DMS114 treated with DMSO at 0.1 percent for 48 hours (cell line): ENCODE data around the gene TOR3A.
"Not testable (repeated sequence)": the region's sequence is repeated elsewhere in the genome, so short reads cannot be mapped to it uniquely, and the experiment has no call there.

Experiments used
- DNase-seq: peaks from one replicate; lab custom pipeline; 2025; ENCODE audit not compliant: unreplicated experiment; lab: John Stamatoyannopoulos, UW

TOR3A gene, protein sequence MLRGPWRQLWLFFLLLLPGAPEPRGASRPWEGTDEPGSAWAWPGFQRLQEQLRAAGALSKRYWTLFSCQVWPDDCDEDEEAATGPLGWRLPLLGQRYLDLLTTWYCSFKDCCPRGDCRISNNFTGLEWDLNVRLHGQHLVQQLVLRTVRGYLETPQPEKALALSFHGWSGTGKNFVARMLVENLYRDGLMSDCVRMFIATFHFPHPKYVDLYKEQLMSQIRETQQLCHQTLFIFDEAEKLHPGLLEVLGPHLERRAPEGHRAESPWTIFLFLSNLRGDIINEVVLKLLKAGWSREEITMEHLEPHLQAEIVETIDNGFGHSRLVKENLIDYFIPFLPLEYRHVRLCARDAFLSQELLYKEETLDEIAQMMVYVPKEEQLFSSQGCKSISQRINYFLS

DNA sequence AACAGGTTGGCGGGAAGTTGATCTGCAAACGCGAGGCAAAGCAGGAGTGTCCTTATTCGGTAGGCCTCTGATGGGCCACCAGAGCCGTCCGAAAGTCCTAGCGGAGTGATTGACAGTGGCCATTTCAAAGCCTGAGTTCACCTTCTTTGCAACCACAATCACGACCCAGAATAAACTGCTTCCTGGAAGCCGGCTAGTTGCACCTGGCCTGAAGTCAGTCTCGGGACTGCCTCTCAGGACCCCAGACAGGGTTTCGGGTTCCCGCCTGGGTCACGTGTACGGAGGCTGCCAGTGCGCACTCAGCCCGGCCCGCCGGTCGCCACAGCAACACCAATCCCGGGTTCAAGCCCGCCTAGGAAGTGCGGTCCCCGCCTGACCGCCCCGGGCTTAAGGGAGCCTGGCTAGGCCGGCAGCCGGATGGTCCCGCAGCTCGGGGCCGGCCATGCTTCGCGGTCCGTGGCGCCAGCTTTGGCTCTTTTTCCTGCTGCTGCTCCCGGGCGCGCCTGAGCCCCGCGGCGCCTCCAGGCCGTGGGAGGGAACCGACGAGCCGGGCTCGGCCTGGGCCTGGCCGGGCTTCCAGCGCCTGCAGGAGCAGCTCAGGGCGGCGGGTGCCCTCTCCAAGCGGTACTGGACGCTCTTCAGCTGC lies at the start of gene TOR3A:
TSS of gene TOR3A (plus strand) at position 384 of the 646 bp plus-strand sequence. CDS start at position 443, 59 bp downstream.
- peak; percentile 83 for DNase-seq

DNA sequence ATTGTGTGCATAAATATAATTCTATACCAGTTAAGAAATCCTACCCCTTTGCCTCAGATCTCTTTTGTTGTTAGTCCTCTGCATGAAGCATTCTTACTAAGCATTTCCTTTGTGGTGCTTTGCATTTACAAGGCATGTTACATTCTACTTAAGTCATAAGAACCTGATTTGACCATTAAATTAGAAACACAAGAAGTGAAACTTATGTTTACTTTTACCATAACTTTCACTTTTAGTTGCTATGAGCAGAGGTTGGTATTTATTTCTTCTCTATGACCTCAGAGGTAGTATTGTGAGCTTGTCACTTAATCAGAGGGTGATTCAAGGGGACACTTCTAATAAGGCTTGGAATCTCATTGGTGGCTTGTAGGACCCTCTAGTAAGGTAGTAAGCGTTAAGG lies 47.1 kb upstream of the TOR3A start:
- no peak for DNase-seq

DNA sequence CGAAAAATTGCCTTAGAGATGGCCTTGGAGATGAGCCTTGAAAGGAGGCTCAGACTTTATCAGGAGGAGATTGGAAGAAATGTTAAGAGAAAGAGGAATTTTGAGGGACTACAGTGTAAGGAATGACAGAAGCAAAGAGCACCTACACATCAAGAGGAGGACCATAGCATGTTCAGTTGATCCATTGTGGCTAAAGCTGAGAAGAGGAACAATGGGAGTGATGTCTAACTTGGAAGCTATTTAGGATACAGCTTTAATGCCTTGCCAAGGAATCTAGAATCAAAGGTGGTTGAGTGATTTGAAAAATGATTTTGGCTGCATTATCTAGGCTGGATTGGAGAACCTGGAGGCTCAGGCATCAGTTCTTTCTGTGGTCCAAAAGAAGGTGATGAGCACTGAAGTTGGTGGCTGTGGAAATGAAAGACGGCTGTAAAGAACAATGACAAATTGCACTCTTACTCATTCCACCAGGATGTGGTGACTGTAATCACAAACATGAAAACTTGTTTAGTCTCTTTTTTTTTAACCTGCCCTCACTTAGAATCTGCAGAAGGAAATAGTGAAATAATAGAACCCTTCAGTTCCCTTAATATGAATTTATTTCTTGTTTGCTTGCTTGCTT lies 44.9 kb upstream of the TOR3A start:
- no peak for DNase-seq

DNA sequence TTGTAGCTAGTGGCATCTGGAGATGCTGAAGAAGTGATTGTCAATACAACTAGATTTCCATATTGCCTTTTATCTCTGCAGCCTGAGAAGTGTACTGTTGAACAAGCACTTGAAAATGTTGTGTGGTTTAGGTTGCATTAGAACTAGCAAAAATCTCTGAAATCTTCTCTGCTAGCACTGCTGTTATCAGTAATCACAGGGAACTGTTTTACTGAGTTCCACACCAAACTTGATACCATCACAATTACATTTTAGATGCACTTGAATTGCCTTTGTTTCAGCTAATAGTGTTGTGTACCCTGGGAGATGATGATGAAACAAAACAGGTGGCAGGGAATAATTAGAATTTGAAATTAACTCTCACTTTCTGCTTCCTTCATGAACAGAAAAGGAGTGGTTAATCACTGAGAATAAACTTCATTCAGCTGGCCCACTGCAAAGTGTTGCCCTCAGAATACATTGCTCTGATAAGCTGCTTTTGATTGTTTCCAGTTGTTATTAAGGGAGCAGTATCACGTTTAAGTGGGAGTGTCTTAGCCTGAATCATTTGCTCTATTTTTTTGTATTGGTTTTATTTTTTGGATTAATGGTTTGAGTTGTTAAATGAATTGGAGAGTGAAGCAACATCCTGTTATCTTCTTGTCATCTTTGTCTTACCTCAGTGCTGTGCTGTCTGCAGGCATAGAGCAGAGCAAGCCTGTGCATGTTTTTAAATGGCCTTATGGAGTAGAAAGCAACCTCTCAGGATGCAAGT lies 43.2 kb upstream of the TOR3A start:
- DNase-seq: no peak

DNA sequence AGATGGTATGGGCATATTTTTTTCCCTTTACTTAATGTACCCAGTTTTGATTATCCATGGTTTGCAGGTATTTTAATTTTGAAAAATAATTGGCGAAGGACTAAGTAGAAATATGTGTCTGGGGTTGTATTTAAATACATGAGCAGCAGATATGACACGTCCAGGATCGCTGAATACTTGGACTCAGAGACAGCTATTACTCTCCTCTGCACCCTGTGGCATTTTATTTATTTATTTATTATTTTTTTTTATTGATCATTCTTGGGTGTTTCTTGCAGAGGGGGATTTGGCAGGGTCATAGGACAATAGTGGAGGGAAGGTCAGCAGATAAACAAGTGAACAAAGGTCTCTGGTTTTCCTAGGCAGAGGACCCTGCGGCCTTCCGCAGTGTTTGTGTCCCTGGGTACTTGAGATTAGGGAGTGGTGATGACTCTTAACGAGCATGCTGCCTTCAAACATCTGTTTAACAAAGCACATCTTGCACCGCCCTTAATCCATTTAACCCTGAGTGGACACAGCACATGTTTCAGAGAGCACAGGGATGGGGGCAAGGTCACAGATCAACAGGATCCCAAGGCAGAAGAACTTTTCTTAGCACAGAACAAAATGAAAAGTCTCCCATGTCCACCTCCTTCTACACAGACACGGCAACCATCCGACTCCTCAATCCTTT lies 42.2 kb upstream of the TOR3A start:
- not testable (repeated sequence) for DNase-seq

DNA sequence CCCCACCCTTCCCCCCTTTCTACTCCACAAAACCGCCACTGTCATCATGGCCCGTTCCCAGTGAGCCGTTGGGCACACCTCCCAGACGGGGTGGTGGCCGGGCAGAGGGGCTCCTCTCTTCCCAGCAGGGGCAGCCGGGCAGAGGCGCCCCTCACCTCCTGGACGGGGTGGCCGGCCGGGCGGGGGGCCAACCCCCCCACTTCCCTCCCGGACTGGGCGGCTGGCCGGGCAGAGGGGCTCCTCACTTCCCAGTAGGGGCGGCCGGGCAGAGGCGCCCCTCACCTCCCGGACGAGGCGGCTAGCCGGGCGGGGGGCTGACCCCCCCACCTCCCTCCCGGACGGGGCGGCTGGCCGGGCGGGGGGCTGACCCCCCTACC lies 41.7 kb upstream of the TOR3A start:
- DNase-seq: not testable (repeated sequence)

DNA sequence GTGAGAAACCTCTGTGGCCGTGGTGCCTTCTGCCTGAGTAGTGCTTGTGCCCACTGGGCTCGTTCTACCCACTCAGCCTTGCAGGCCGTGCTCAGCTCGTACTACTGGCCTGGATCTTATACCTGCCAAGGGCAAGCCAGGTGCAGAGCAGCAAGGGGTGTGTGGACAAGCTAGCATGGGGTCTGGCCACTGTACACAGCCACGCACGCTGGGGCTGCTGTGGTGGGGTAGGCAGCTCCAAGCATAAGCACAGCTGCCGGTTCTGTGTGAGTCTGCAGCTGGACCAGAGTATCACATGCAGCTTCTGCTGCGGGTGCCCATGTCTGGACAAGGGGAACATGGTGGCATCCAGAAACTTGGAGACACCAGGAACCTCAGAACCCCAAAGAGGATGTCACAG lies 39.8 kb upstream of the TOR3A start:
- DNase-seq: no peak

DNA sequence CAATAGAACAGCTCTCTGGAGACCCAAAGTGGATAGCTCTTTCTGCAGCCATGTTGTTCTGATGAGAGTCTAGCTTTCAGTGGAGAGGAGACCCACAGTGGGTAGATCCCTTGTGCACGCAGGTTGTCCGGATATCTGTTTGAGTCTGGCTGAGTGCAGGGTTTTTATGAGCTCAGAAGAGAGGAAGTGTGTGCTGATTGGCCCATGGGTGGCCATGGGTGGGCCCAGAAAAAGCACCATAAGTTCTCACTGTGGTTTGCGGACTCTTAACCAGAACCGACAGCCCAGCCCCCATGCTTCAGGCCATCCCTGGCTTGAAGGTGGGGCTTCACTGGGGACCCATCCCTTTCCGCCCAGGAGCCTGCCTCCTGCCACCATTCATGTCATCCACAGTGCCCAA lies 39.2 kb upstream of the TOR3A start:
- DNase-seq: no peak

DNA sequence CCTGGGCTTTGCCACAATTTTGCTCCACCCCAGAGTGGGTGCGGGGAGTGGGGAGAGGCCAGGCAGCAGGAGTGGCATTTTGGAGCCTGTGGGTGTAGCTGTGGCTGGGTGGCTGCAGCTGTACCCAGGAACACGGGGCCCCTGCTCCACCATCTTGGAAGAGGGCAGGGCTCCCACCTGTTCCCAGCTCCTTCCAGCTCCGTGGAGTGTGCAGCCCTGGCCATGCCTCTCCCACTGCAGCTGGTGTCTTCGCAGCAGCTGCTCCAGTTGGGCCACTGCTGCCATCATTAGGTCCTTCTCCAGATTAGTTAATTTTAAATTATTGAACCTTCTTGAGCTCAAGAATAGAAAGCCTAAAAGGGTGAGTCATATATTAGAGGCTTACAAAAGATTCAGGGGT lies 38.6 kb upstream of the TOR3A start:
- no peak for DNase-seq

DNA sequence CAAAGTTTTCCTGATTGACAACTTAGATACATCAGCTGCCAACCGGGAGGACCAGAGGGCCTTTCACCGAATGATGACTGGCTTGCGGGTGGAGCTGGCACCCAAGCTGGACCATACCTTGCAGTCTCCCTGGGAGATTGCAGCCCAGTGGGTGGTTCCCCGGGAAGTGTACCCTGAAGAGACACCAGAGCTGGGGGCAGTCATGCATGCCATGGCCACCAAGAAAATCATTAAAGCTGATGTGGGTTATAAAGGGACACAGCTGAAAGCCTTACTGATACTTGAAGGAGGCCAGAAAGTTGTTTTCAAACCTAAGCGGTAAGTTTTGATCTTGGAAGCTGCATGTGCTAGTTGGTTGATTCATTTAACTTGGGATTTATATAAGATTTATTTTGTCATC lies 38.0 kb upstream of the TOR3A start:
- DNase-seq: no peak

DNA sequence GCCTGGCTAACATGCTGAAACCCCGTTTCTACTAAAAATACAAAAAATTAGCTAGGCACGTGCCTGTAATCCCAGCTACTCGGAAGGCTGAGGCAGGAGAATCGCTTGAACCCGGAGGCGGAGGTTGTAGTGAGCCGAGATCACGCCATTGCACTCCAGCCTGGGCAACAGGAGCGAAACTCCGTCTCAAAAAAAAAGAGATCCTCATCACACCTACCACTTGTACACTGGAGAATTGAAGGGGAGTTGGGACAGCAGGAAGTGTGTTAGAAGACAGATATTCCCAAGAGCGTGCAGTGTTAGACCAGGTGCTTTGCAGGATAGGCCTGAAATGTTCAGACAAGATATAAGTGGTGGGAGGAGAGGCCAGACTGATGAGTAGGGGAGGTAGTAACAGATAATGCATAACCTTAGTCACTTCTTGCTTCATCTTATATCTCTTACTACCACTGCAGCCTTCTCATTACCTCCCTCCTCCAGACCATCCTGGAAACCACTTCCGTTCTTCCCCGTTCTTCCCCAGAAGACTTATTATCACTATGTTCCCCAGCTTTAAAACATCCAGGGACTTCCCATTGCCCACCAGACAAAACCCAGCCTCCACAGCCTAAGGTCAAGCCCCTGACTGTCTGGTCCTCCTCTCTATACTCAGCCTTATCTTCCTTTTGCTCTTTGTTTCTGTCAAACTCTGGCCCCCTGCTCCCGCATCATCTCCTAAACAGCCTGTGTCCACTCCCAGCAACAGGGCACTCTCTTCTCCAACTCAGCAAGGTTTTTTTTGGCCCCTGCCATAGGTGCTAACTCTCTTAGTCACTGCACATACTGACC lies 34.8 kb upstream of the TOR3A start:
- no peak for DNase-seq

DNA sequence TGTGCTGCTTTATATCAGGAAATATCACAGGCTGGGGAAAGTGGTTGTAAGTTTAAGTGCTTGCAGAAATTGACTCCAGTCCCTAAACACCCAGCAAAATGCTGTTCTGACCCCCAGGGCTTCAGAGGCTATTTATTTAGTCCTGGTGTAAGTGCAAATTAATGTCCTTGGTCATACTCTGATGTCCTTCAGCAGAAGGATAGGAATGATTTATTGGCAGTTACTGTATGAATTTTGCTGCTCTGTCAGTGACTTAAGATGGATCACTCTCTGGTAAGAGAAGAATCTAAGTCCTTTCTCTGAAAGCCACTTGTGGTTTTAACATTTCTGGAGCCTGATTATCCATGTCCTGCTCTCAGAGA lies 34.3 kb upstream of the TOR3A start:
- no peak for DNase-seq

DNA sequence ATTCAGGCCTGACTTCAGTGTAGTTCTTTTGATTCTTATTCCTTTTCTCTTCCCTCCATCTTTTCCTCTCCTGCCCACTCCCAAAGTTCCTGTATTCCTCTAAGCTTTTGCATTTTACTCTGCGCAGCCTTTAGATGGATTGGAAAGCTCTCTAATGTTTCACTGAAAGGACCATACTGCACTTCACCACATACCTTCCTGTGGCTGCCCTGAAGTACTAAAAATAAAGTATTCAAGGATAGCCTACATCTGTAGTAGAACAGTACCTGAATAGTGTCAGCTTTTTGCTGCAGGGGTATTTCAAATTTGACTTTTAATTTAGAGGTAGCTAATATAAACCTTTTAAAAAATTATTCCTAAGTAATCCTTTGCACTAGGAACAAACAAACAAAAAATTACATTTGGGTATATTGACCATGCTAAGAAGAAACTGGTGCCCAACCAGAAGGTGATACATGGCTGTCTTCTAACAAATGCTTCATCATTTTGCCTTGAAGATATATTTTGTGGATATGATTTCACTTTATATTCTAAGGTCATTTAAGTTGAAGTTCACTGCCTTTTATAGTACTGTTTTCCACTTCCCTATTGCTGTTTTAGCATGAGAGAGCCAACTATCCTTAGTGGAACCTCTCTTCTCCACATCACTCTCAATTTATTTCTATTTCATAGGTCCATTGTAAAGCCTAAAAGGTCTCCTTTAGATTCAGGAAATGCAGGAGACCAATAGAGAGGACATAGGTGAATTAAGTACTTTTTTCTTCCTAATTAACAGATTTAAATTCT lies 33.3 kb upstream of the TOR3A start:
- DNase-seq: no peak

DNA sequence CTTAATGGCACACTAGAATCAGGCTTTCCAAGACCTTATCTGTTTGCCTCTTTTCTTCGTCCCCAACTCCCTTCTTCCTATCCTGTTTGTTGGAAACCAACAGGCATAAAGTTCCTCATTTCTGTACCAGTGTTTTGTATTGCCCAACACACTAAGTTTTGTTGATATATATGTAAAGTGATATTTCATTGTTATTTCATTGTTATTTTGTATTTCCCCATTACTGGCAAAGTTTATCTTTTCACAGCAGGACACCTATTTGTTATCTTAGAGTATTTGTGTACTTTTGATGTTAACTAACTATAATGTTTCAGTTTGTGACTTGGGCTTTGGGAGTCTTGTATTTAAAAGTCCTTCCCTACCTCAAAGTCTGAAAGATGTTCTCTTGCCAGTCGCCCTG lies 29.1 kb upstream of the TOR3A start:
- no peak for DNase-seq

DNA sequence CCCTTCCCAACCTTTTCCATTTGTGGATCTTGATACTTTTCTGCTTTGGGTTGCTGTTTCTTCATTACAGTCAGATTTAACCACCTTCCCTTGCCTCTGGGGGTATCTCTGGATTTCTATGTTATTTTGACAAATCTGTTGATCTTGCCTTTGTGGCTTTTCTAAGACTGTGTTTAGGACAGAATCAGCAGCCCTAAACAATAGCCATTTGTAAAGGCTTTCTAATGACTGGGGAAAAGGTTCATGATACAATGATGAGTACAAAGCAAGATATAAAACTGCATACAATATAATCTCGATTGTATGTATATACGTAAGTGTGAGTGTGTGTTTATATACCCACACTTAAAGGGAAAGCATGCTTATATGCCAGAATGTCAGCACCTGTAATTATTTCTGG lies 28.4 kb upstream of the TOR3A start:
- DNase-seq: no peak

DNA sequence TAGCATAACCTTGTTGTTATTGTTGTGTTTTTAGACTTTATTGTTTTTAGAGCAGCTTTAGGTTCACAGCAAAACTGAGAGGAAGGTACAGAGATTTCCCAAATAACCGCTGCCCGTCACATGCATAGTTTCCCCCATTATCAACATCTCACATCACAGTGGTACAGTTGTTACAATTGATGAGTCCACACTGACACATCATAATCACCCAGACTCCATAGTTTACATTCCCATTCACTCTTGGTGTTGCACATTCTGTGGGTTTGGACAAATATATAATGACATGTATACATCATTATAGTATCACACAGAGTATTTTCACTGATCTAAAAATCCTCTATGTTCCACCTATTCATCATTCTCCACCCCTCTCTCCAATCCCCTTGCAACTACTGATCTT lies 25.9 kb upstream of the TOR3A start:
- no peak for DNase-seq

DNA sequence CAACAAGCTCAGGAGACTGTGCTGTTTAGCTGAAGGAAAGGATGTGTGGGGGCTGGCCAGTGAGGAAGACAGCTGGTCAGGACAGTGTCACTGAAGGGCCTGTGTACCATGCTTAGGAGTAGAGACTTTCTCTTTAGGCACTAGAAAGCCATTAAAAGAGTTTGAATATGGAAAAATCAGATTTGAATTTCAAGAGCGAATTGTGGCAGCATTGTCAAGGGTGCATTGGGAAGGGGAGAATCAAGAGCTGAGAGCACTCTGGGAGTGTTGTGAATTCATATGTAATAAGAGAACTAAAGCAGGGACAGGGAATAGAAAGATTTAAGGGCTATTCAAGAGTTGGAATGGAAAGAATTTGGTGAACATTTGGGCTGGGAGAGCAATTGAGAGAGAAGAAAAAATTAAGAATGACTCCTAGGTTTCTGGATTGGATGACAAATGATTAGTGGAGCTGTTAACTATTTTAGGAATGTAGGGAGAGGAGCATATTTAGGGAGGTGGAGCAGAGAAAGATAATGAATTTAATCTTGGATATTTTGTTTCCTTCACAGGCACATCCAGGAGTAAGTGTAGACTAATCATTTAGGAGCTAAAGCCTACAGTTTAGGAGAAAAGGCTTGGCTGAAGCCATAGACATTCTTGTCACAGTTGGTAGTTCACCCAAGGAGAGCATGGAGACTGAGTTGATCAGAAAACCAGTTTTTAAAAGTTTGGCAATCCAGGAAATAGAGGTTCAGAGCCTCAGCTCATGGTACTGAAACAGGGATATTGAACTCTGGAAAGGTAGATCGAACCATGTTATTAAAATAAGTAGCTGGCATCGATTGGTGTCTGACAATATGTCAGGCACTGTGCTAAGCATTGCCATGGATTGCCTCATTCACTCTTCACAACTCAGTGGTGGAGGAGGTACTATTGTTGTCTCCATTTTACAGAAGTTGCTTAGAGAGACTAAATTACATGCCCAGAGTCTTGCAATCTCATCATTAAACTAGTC lies 23.1 kb upstream of the TOR3A start:
- DNase-seq: no peak
